ENCODE data around the gene DOCK3.

- TF ChIP-seq, protein P1, sequence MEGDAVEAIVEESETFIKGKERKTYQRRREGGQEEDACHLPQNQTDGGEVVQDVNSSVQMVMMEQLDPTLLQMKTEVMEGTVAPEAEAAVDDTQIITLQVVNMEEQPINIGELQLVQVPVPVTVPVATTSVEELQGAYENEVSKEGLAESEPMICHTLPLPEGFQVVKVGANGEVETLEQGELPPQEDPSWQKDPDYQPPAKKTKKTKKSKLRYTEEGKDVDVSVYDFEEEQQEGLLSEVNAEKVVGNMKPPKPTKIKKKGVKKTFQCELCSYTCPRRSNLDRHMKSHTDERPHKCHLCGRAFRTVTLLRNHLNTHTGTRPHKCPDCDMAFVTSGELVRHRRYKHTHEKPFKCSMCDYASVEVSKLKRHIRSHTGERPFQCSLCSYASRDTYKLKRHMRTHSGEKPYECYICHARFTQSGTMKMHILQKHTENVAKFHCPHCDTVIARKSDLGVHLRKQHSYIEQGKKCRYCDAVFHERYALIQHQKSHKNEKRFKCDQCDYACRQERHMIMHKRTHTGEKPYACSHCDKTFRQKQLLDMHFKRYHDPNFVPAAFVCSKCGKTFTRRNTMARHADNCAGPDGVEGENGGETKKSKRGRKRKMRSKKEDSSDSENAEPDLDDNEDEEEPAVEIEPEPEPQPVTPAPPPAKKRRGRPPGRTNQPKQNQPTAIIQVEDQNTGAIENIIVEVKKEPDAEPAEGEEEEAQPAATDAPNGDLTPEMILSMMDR (IDR thresholded peaks at IDR 0.05; ENCODE audit: poor library complexity, severe bottlenecking): no peak
- TF ChIP-seq MXI1 (conservative IDR thresholded peaks at IDR 0.05; ENCODE audit: poor library complexity, severe bottlenecking) (no peak), EP300 (conservative IDR thresholded peaks at IDR 0.05; ENCODE audit: poor library complexity, severe bottlenecking) (no peak), RAD21 (conservative IDR thresholded peaks at IDR 0.05) (no peak)
Measured at GRCh38 chr3:51307458-51307857, 632.7 kb downstream of the DOCK3 start.

All from neural cell (in vitro differentiated cells).